Adrenal gland (tissue), 5 donors: ENCODE results near the gene LMBR1L.

Source experiments
- CTCF ChIP-seq, 6 experiments: fragments of 450-650 bp in 4 of 6; fragments of 200-600 bp in 2 of 6; sonication (generic) in 1 of 6; IDR thresholded peaks; 1 replicate in 5 of 6; 2 replicates in 1 of 6; pipeline versions ENCODE4 v1.5.1 to v1.8.0; 2016 to 2021; ENCODE audit warnings: antibody characterized with exemption in 6 of 6, mild to moderate bottlenecking in 2 of 6, moderate library complexity in 1 of 6
- POLR2A ChIP-seq, 2 donors: fragments of 450-650 bp; IDR thresholded peaks; one replicate each; pipeline ENCODE4 v1.6.1; 2017; ENCODE audit warnings: antibody characterized with exemption in 2 of 2, mild to moderate bottlenecking in 2 of 2, moderate library complexity in 1 of 2
- donor health status: DM: no; HTN: no; CAD: no.

DNA sequence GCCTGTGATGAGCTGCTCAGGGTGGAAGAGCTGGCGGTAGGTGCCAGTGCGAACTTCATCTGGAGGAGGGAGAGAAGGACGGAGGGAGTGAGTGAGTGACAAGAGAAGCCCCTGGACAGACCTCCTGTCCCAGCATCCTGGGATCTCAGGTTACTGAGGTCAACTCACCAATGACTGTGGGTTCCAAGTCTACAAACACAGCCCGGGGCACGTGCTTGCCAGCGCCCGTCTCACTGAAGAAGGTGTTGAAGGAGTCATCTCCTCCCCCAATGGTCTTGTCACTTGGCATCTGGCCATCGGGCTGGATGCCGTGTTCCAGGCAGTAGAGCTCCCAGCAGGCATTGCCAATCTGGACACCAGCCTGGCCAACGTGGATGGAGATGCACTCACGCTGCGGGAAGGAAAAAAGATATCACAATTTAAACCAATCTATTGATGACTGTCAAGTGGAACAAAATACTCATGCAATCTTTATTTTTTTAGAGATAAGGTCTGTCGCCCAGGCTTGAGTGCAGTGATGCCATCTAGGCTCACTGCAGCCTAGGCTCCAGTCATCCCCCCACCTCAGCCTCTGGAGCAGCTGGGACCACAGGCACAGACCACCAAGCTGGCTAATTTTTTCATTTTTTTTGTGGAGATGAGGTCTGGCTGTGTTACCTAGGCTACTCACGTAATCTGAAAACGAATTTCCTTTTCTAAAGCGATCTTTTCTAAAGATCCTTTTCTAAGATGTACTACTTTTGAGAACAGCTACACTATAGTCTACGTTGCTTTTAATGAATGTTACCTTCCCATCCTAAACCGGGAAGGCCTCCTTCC lies 18.9 kb upstream of the LMBR1L start:
- TF ChIP-seq CTCF (IDR thresholded peaks at IDR 0.05), result no peak
- no peak for TF ChIP-seq POLR2A (IDR thresholded peaks at IDR 0.05)
